Stomach (tissue), 9 donors: Measurements from ENCODE around the gene PTGIR. TPM values are rescaled to one million over a fixed set of nuclear protein-coding genes. Genes with fewer than 3 reads are reported as not detected.
A peak's percentile ranks its signal among the peaks of the same experiment; 100 is the strongest.

Experiments
- DNase-seq, 2 donors: peaks; one replicate each; pipeline versions ENCODE4 v3.0.0 to v3.0.0-alpha.2; 2013 to 2019
- H3K27ac ChIP-seq, 5 donors: fragments of 200-600 bp in 4 of 5; sonication (generic) in 4 of 5; one replicate each; pipeline ENCODE4 v1.5.1; 2013 to 2019; ENCODE audit warnings: mild to moderate bottlenecking in 1 of 5, moderate library complexity in 1 of 5
- H3K27me3 ChIP-seq, 3 donors: fragments of 200-600 bp; sonication (generic); one replicate each; pipeline ENCODE4 v1.5.1; 2017 to 2019; ENCODE audit warnings: mixed run types in 1 of 3
- H3K36me3 ChIP-seq, 4 donors: fragments of 200-600 bp; sonication (generic); 1 replicate in 3 of 4; 2 replicates in 1 of 4; pipeline ENCODE4 v1.5.1; 2016 to 2019
- H3K4me1 ChIP-seq, 4 donors: fragments of 200-600 bp; sonication (generic); one replicate each; pipeline ENCODE4 v1.5.1; 2016 to 2019
- H3K4me3 ChIP-seq, 4 donors: fragments of 200-600 bp; sonication (generic) in 3 of 4; one replicate each; pipeline ENCODE4 v1.5.1; 2016 to 2019; ENCODE audit warnings: mild to moderate bottlenecking in 1 of 4
- H3K9me3 ChIP-seq, 4 donors: fragments of 200-600 bp; sonication (generic); one replicate each; pipeline ENCODE4 v1.5.1; 2016 to 2019
- CTCF ChIP-seq, 7 experiments: fragments of 450-650 bp in 4 of 7; fragments of 200-600 bp in 3 of 7; sonication (generic) in 3 of 7; IDR thresholded peaks; one replicate each; pipeline ENCODE4 v1.5.1; 2016 to 2019; ENCODE audit warnings: antibody characterized with exemption in 7 of 7, control low read depth in 2 of 7, mild to moderate bottlenecking in 1 of 7
- EP300 ChIP-seq: sonication (generic); formaldehyde crosslinking; IDR thresholded peaks from one replicate; pipeline ENCODE4 v1.6.1; 2017; ENCODE audit warnings: antibody characterized with exemption
- POLR2A ChIP-seq, 4 donors: fragments of 450-650 bp; IDR thresholded peaks; one replicate each; pipeline ENCODE4 v1.6.1; 2016; ENCODE audit warnings: antibody characterized with exemption in 4 of 4, control low read depth in 2 of 4, mild to moderate bottlenecking in 1 of 4, moderate library complexity in 1 of 4
- POLR2AphosphoS5 ChIP-seq, 3 donors: sonication (generic); formaldehyde crosslinking; IDR thresholded peaks; one replicate each; pipeline ENCODE4 v1.6.1; 2016; ENCODE audit warnings: antibody characterized with exemption in 3 of 3
- WGBS, 5 donors: extraction: QIAGEN DNeasy Blood & Tissue Kit in 3 of 5; methylation state at CpG; one replicate each; pipeline versions ENCODE4 v1.1.5 to v1.1.7; 2013 to 2018; 5-methylcytosine and 5-hydroxymethylcytosine counted together
- intact Hi-C: fragments of 100-400 bp; cut with DNase I; formaldehyde crosslinking; loops from one replicate; pipeline ENCODE4 v1.15.1; 2023; ENCODE audit warnings: low total_unique reads
- polyA plus RNA-seq, 3 donors: library from polyadenylated mRNA; stranded (reverse); fragments of 200-250 nt; gene quantifications; one replicate each; pipeline ENCODE4 v1.2.3, GENCODE V29; 2013
- total RNA-seq, 5 donors: library from RNA; depleted of rRNA; stranded (reverse); fragments of >200 nt; gene quantifications; one replicate each; pipeline versions ENCODE4 v1.1.0 to v1.2.3, GENCODE V29; 2014 to 2016
- donor health status: healthy with polysubstance abuse.
- donor health status: Bipolar disorder and iron deficiency.
- donor health status: healthy.

PTGIR gene
- total and polyA plus RNA-seq, 8 donors: 1.6 to 6.7 (median 1.8) TPM; not detected in 2

DNA sequence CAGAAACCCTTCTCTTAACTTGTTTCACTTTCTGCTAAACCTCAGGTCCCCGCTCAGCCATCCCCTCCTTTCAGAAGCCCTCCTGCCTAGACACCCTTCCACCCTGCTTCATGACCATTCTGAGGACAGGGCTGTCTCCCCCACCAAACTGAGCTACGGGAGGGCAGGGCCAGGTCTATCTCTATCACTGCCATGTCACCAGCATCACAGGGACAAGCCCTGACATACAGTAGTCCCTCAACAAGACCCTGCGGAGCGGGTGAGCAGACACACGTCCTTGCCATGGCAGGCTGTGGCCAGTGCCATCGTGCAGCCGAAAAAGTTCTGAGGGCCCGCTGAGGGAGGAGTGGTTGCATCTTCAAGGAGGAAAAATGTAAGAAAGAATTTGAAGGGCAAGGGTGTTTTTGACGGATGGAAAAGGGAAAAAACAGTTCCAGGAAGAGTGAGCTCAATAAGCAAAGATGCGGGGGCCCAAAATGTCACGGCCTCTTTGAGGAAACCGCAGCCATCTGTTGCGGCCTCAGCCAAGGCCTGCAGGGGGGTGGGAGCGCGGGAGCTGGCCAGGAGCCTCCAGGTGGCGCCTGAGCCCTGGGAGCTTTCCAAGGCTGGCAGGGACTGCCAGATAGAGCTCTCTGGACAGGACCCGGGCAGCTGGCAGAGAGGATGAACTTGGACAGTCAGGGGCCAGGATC, 8.1 kb downstream of the PTGIR start:
- Histone ChIP-seq H3K4me3 (no peak overlapping the region), H3K9me3 (no peaks in the 10 kb centered on the region), H3K4me1 (peaks cover 42 to 63% (median 48%) of the 10 kb centered on the region in 4 donors), H3K36me3 (no peaks in the 10 kb centered on the region), H3K27me3 (no peaks in the 10 kb centered on the region), H3K27ac (peak overlapping the region in 4 of 5 donors; percentile 11 to 52 (median 33))
- TF ChIP-seq CTCF (IDR thresholded peaks at IDR 0.05) (peak in 5 of 7 experiments; percentile 11 to 63 (median 37)), POLR2A (IDR thresholded peaks at IDR 0.05) (no peak), EP300 (no peak), POLR2AphosphoS5 (IDR thresholded peaks at IDR 0.05) (peak in 1 of 3 donors; percentile 50)
- peak; percentile 84 to 88 for DNase-seq
- 25 to 32% (median 30%) methylated on average over 17 of the region's 17 CpGs for WGBS, 5 donors
- intact Hi-C loops: no loop called here

DNA sequence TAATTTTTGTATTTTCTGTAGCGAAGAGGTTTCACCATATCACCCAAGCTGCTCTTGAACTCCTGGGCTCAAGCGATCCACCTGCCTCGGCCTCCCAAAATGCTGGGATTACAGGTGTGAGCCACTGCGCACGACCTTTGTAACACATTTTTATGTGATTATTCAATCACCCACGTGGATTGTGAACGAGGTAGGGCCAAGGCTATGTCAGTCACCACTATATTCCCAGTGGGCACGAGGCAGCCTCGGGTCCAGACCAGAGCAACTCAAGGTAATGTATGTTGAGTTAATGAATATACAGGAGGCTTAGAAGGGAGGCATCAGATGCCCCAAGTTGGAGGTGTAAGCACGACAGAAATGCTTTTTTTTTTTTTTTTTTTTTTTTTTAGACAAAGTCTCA, 8.9 kb downstream of the PTGIR start:
- intact Hi-C loops: no loop called here
- H3K4me1 ChIP-seq: peaks cover 35 to 60% (median 40%) of the 10 kb centered on the region in 4 donors
- H3K27me3 ChIP-seq: no peaks in the 10 kb centered on the region
- WGBS, 5 donors: 77 to 84% (median 81%) methylated on average over 10 of the region's 10 CpGs
- H3K36me3 ChIP-seq: peaks cover 0 to 2% (median 2%) of the 10 kb centered on the region in 4 donors
- TF ChIP-seq POLR2AphosphoS5 (IDR thresholded peaks at IDR 0.05) (no peak), POLR2A (IDR thresholded peaks at IDR 0.05) (no peak), CTCF (IDR thresholded peaks at IDR 0.05) (no peak), EP300 (no peak)
- no peak overlapping the region for H3K27ac ChIP-seq
- DNase-seq: no peak
- no peaks in the 10 kb centered on the region for H3K9me3 ChIP-seq
- no peak overlapping the region for H3K4me3 ChIP-seq

- peak; percentile 88 to 93 for DNase-seq
- TF ChIP-seq POLR2A (IDR thresholded peaks at IDR 0.05) (no peak), POLR2AphosphoS5 (IDR thresholded peaks at IDR 0.05) (peak in 1 of 3 donors; percentile 41), CTCF (IDR thresholded peaks at IDR 0.05) (peak in 6 of 7 experiments; percentile 54 to 91 (median 86))
- Histone ChIP-seq H3K27me3 (no peaks in the 10 kb centered on the region), H3K4me3 (no peak overlapping the region), H3K27ac (peak overlapping the region in 1 of 5 donors; percentile 2), H3K36me3 (peaks cover 10 to 20% (median 19%) of the 10 kb centered on the region in 4 donors), H3K9me3 (no peaks in the 10 kb centered on the region), H3K4me1 (peaks cover 22 to 45% (median 27%) of the 10 kb centered on the region in 4 donors)
- WGBS, 5 donors: 7 to 13% (median 11%) methylated on average over 11 to 12 of the region's 12 CpGs
- intact Hi-C loops: loop anchor here (5.0 kb wide), 1 partner anchor 48 kb away; the partner anchor contains the start of gene DACT3
Measured at GRCh38 chr19:46614114-46614722, 10.7 kb downstream of the PTGIR start.

DNA sequence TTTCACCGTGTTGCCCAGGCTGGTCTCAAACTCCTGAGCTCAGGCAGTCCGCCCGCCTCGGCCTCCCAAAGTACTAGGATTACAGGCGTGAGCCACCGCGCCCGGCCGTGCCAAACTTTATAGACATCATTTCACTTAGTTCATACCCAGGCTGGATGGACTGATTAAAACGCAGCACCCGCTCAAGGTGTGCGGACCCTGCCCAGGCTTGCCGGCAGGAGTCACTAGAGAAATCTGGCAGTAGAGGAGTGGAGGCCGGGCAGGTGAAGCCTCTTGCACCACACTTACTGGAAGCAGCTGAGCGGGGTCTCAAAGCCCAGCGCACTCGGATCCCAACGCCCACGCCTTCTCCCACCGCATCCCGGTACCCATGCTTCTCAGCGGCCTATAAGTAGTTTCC, 11.4 kb downstream of the PTGIR start:
- Histone ChIP-seq H3K36me3 (peaks cover 17 to 27% (median 26%) of the 10 kb centered on the region in 4 donors), H3K27me3 (no peaks in the 10 kb centered on the region), H3K9me3 (no peaks in the 10 kb centered on the region), H3K4me3 (no peak overlapping the region), H3K27ac (peak overlapping the region in 1 of 5 donors; percentile 2), H3K4me1 (peaks cover 16 to 38% (median 21%) of the 10 kb centered on the region in 4 donors)
- intact Hi-C loops: loop anchor here (5.0 kb wide), 1 partner anchor 49 kb away; the partner anchor contains the start of gene DACT3
- WGBS, 5 donors: 87 to 92% (median 89%) methylated on average over 21 to 22 of the region's 22 CpGs
- peak in 1 of 2 donors; percentile 5 for DNase-seq
- TF ChIP-seq POLR2A (IDR thresholded peaks at IDR 0.05) (no peak), EP300 (no peak), CTCF (IDR thresholded peaks at IDR 0.05) (no peak), POLR2AphosphoS5 (IDR thresholded peaks at IDR 0.05) (no peak)
